Activated CD8-positive, alpha-beta memory T cell treated with anti-CD3 and anti-CD28 coated beads for 36 hours (primary cell): ENCODE measurements around the gene RCOR1. TPM values are rescaled to one million over a fixed set of nuclear protein-coding genes. Genes with fewer than 3 reads are reported as not detected.

Experiments used
- CTCF ChIA-PET: fragments of 350-600 bp; sonication (Branson Sonifier 250); formaldehyde crosslinking; loops from one replicate; lab custom pipeline; 2021; ENCODE audit warnings: antibody characterized with exemption; lab: Charles Lee
- POLR2A ChIA-PET: fragments of 350-600 bp; sonication (Branson Sonifier 250); formaldehyde crosslinking; loops from one replicate; lab custom pipeline; 2021; ENCODE audit warnings: antibody characterized with exemption; lab: Charles Lee
- total RNA-seq, 2 experiments: library from RNA; stranded (reverse); gene quantifications; one replicate each; pipeline ENCODE4 v1.2.3, GENCODE V29; 2021

Gene RCOR1
- total RNA-seq, 2 experiments from 2014 or later, result 15.3 to 15.8 TPM

- ChIA-PET CTCF (interaction anchor here (0.6 kb wide), 1 partner anchor 266 kb away, joined by 4 read pairs; no protein-coding TSS in a partner anchor), POLR2A (no interaction called here)
Observed at GRCh38 chr14:102690509-102691286, 98.2 kb downstream of the RCOR1 start.

GRCh38 chr14:102691763-102692162, 99.3 kb downstream of the RCOR1 start:
- POLR2A ChIA-PET, result no interaction called here

GRCh38 chr14:102692334-102692733, 99.9 kb downstream of the RCOR1 start:
- ChIA-PET POLR2A (no interaction called here), CTCF (no interaction called here)

More at GRCh38 chr14:102691763-102692162, 99.3 kb downstream of the RCOR1 start:
- CTCF ChIA-PET, result no interaction called here

- CTCF ChIA-PET, result interaction anchor here (1.1 to 2.9 kb wide), 3 partner anchors 330 to 496 kb away, joined by 3 to 11 read pairs (median 3); no protein-coding TSS in a partner anchor
- POLR2A ChIA-PET, result interaction anchor here (0.5 kb wide), 1 partner anchor 360 kb away, joined by 8 read pairs; no protein-coding TSS in a partner anchor
Observed at GRCh38 chr14:102693006-102693755, 100.7 kb downstream of the RCOR1 start.

GRCh38 chr14:102694530-102695166, 102.2 kb downstream of the RCOR1 start:
- ChIA-PET POLR2A (interaction anchor here (0.6 kb wide), 1 partner anchor 179 kb away, joined by 6 read pairs; no protein-coding TSS in a partner anchor), CTCF (interaction anchor here (0.6 to 2.9 kb wide), 12 partner anchors 11 to 411 kb away, joined by 3 to 11 read pairs (median 4); no protein-coding TSS in a partner anchor)

- CTCF ChIA-PET, result interaction anchor here (0.6 to 2.9 kb wide), 11 partner anchors 11 to 411 kb away, joined by 3 to 11 read pairs (median 4); no protein-coding TSS in a partner anchor
Observed at GRCh38 chr14:102695167-102695555, 102.7 kb downstream of the RCOR1 start.

GRCh38 chr14:102696332-102696731, 103.9 kb downstream of the RCOR1 start:
- POLR2A ChIA-PET, result interaction anchor here (0.6 kb wide), 1 partner anchor 446 kb away, joined by 3 read pairs; no protein-coding TSS in a partner anchor
- CTCF ChIA-PET, result interaction anchor here (0.7 to 0.8 kb wide), 2 partner anchors 9 to 280 kb away, joined by 3 to 5 read pairs; no protein-coding TSS in a partner anchor

More at GRCh38 chr14:102695167-102695555, 102.7 kb downstream of the RCOR1 start:
- POLR2A ChIA-PET, result interaction anchor here (0.6 kb wide), 1 partner anchor 180 kb away, joined by 6 read pairs; no protein-coding TSS in a partner anchor

- ChIA-PET POLR2A (interaction anchor here (0.6 kb wide), 2 partner anchors 51 to 446 kb away, joined by 3 read pairs; no protein-coding TSS in a partner anchor), CTCF (interaction anchor here (0.7 to 0.8 kb wide), 2 partner anchors 8 to 280 kb away, joined by 3 to 5 read pairs; no protein-coding TSS in a partner anchor)
Observed at GRCh38 chr14:102696856-102697495, 104.5 kb downstream of the RCOR1 start.

GRCh38 chr14:102697501-102697900, 105.1 kb downstream of the RCOR1 start:
- POLR2A ChIA-PET, result no interaction called here
- CTCF ChIA-PET, result no interaction called here

GRCh38 chr14:102699416-102700110, 107.1 kb downstream of the RCOR1 start:
- POLR2A ChIA-PET, result no interaction called here
- CTCF ChIA-PET, result interaction anchor here (0.6 kb wide), 1 partner anchor 59 kb away, joined by 3 read pairs; no protein-coding TSS in a partner anchor

- POLR2A ChIA-PET, result no interaction called here
- CTCF ChIA-PET, result no interaction called here
Observed at GRCh38 chr14:102708494-102708893, 116.0 kb downstream of the RCOR1 start.

- CTCF ChIA-PET, result no interaction called here
- POLR2A ChIA-PET, result no interaction called here
Observed at GRCh38 chr14:102711207-102711606, 118.8 kb downstream of the RCOR1 start.

- ChIA-PET POLR2A (interaction anchor here (0.7 kb wide), 1 partner anchor 19 kb away, joined by 5 read pairs; no protein-coding TSS in a partner anchor), CTCF (no interaction called here)
Observed at GRCh38 chr14:102711946-102712345, 119.5 kb downstream of the RCOR1 start.

- POLR2A ChIA-PET, result no interaction called here
- CTCF ChIA-PET, result interaction anchor here (0.5 kb wide), 1 partner anchor 326 kb away, joined by 3 read pairs; no protein-coding TSS in a partner anchor
Observed at GRCh38 chr14:102717276-102717675, 124.8 kb downstream of the RCOR1 start.

- POLR2A ChIA-PET, result no interaction called here
- CTCF ChIA-PET, result interaction anchor here (0.7 kb wide), 1 partner anchor 9 kb away, joined by 3 read pairs; no protein-coding TSS in a partner anchor
Observed at GRCh38 chr14:102722646-102723045, 130.2 kb downstream of the RCOR1 start.

GRCh38 chr14:102723650-102724049, 131.2 kb downstream of the RCOR1 start:
- POLR2A ChIA-PET, result no interaction called here
- CTCF ChIA-PET, result no interaction called here

GRCh38 chr14:102726191-102726949, 133.9 kb downstream of the RCOR1 start:
- CTCF ChIA-PET, result interaction anchor here (0.6 to 0.7 kb wide), 2 partner anchors 174 to 378 kb away, joined by 3 read pairs; no protein-coding TSS in a partner anchor
- POLR2A ChIA-PET, result no interaction called here
